ENCODE results near the gene RELN.
"Not testable (repeated sequence)": the region's sequence is repeated elsewhere in the genome, so short reads cannot be mapped to it uniquely, and the experiment has no call there.

RELN gene

GRCh38 chr7:103854611-103855010 lies 134.8 kb downstream of the RELN start:
- DNase-seq (ENCODE audit: low read depth, low spot score) = no peak

GRCh38 chr7:103851357-103851756 lies 138.1 kb downstream of the RELN start:
- no peak for DNase-seq (ENCODE audit: low read depth, low spot score)

- DNase-seq (ENCODE audit: low read depth, low spot score) = no peak
These were observed 145.6 kb downstream of the RELN start for GRCh38 chr7:103843689-103844480.

GRCh38 chr7:103833401-103833800 lies 156.1 kb downstream of the RELN start:
- DNase-seq (ENCODE audit: low read depth, low spot score) = no peak

- DNase-seq (ENCODE audit: low read depth, low spot score) = no peak
These were observed 157.0 kb downstream of the RELN start for GRCh38 chr7:103832438-103832837.

GRCh38 chr7:103824251-103824650 lies 165.2 kb downstream of the RELN start:
- DNase-seq (ENCODE audit: low read depth, low spot score) = no peak

GRCh38 chr7:103823084-103823483 lies 166.4 kb downstream of the RELN start:
- DNase-seq (ENCODE audit: low read depth, low spot score) = no peak

GRCh38 chr7:103821092-103821491 lies 168.4 kb downstream of the RELN start:
- DNase-seq (ENCODE audit: low read depth, low spot score) = no peak

- DNase-seq (ENCODE audit: low read depth, low spot score) = not testable (repeated sequence)
These were observed 173.5 kb downstream of the RELN start for GRCh38 chr7:103815972-103816371.

- DNase-seq (ENCODE audit: low read depth, low spot score) = no peak
These were observed 175.5 kb downstream of the RELN start for GRCh38 chr7:103813970-103814369.

- DNase-seq (ENCODE audit: low read depth, low spot score) = no peak
These were observed 177.5 kb downstream of the RELN start for GRCh38 chr7:103811997-103812396.

- no peak for DNase-seq (ENCODE audit: low read depth, low spot score)
These were observed 178.2 kb downstream of the RELN start for GRCh38 chr7:103811290-103811689.

- no peak for DNase-seq (ENCODE audit: low read depth, low spot score)
These were observed 179.2 kb downstream of the RELN start for GRCh38 chr7:103810112-103810744.

GRCh38 chr7:103809229-103809994 lies 180.0 kb downstream of the RELN start:
- no peak for DNase-seq (ENCODE audit: low read depth, low spot score)

GRCh38 chr7:103805346-103805745 lies 184.1 kb downstream of the RELN start:
- DNase-seq (ENCODE audit: low read depth, low spot score) = no peak

- DNase-seq (ENCODE audit: low read depth, low spot score) = no peak
These were observed 185.8 kb downstream of the RELN start for GRCh38 chr7:103803631-103804030.

- no peak for DNase-seq (ENCODE audit: low read depth, low spot score)
These were observed 190.2 kb downstream of the RELN start for GRCh38 chr7:103799298-103799697.

- DNase-seq (ENCODE audit: low read depth, low spot score) = no peak
These were observed 191.7 kb downstream of the RELN start for GRCh38 chr7:103797647-103798307.

GRCh38 chr7:103796327-103796962 lies 193.0 kb downstream of the RELN start:
- DNase-seq (ENCODE audit: low read depth, low spot score) = no peak

- DNase-seq (ENCODE audit: low read depth, low spot score) = no peak
These were observed 193.7 kb downstream of the RELN start for GRCh38 chr7:103795787-103796186.

GRCh38 chr7:103795107-103795506 lies 194.4 kb downstream of the RELN start:
- no peak for DNase-seq (ENCODE audit: low read depth, low spot score)
